Liver (tissue), 9 donors: ENCODE data around the gene KIF3B. TPM values are rescaled to one million over a fixed set of nuclear protein-coding genes. Genes with fewer than 3 reads are reported as not detected.

Experiments
- DNase-seq: peaks from one replicate; pipeline ENCODE4 v3.0.0-alpha.2; 2017; ENCODE audit warnings: low spot score
- H3K27ac ChIP-seq, 2 donors: one replicate each; pipeline ENCODE4 v1.7.0; 2013; ENCODE audit warnings: inconsistent platforms in 2 of 2, low read length in 2 of 2, control low read depth in 1 of 2, low read depth in 1 of 2, mild to moderate bottlenecking in 1 of 2
- H3K27me3 ChIP-seq, 4 donors: one replicate each; pipeline versions ENCODE4 v1.6.1 to v1.7.0; 2013; ENCODE audit warnings: low read length in 3 of 4, inconsistent platforms in 1 of 4, mild to moderate bottlenecking in 1 of 4, moderate library complexity in 1 of 4; ENCODE audit not compliant: control insufficient read depth in 4 of 4, insufficient read depth in 4 of 4
- H3K36me3 ChIP-seq, 4 donors: one replicate each; pipeline versions ENCODE4 v1.6.1 to v1.7.0; 2013; ENCODE audit warnings: low read length in 3 of 4, mild to moderate bottlenecking in 3 of 4, low read depth in 1 of 4, moderate library complexity in 1 of 4; ENCODE audit not compliant: control insufficient read depth in 4 of 4, insufficient read depth in 3 of 4
- H3K4me1 ChIP-seq, 4 donors: one replicate each; pipeline versions ENCODE4 v1.6.1 to v1.7.0; 2013; ENCODE audit warnings: low read length in 3 of 4, mild to moderate bottlenecking in 3 of 4, moderate library complexity in 1 of 4; ENCODE audit not compliant: control insufficient read depth in 4 of 4, insufficient read depth in 4 of 4
- H3K4me3 ChIP-seq, 3 donors: one replicate each; pipeline versions ENCODE4 v1.6.1 to v1.7.0; 2013; ENCODE audit warnings: low read length in 3 of 3, control low read depth in 1 of 3, low read depth in 1 of 3, mild to moderate bottlenecking in 1 of 3
- H3K9ac ChIP-seq, 2 donors: one replicate each; pipeline ENCODE4 v1.7.0; 2013; ENCODE audit warnings: low read length in 2 of 2, mild to moderate bottlenecking in 2 of 2, moderate library complexity in 2 of 2, control low read depth in 1 of 2, low read depth in 1 of 2
- H3K9me3 ChIP-seq, 4 donors: one replicate each; pipeline versions ENCODE4 v1.6.1 to v1.7.0; 2013; ENCODE audit warnings: low read length in 3 of 4; ENCODE audit not compliant: control insufficient read depth in 4 of 4
- ATF3 ChIP-seq: IDR thresholded peaks from 2 replicates; pipeline ENCODE4 v1.6.1; 2016; ENCODE audit warnings: antibody characterized with exemption
- CTCF ChIP-seq: fragments of 150-350 bp; IDR thresholded peaks from 2 replicates; pipeline ENCODE4 v1.5.1; 2017; ENCODE audit warnings: improper control_type of control experiment, low read depth, low read length; ENCODE audit not compliant: missing input control
- EGR1 ChIP-seq, 2 donors: IDR thresholded peaks; 2 replicates each; pipeline ENCODE4 v1.6.1; 2016 to 2018; ENCODE audit warnings: antibody characterized with exemption in 2 of 2, low read depth in 2 of 2
- FOXA1 ChIP-seq: IDR thresholded peaks from 2 replicates; pipeline ENCODE4 v1.6.1; 2016; ENCODE audit warnings: antibody characterized with exemption
- FOXA2 ChIP-seq: IDR thresholded peaks from 2 replicates; pipeline ENCODE4 v1.6.1; 2016; ENCODE audit warnings: antibody characterized with exemption
- GABPA ChIP-seq, 2 donors: IDR thresholded peaks in 1 of 2; conservative IDR thresholded peaks in 1 of 2; 2 replicates each; pipeline ENCODE4 v1.6.1; 2016; ENCODE audit warnings: antibody characterized with exemption in 2 of 2, mild to moderate bottlenecking in 1 of 2, moderate library complexity in 1 of 2
- HNF4A ChIP-seq, 2 donors: conservative IDR thresholded peaks; 2 replicates each; pipeline ENCODE4 v1.6.1; 2016; ENCODE audit warnings: antibody characterized with exemption in 2 of 2, mild to moderate bottlenecking in 2 of 2
- HNF4G ChIP-seq: IDR thresholded peaks from 2 replicates; pipeline ENCODE4 v1.6.1; 2016; ENCODE audit warnings: antibody characterized with exemption
- JUND ChIP-seq, 2 donors: IDR thresholded peaks; 2 replicates each; pipeline ENCODE4 v1.6.1; 2016; ENCODE audit warnings: antibody characterized with exemption in 2 of 2
- MAX ChIP-seq: IDR thresholded peaks from 2 replicates; pipeline ENCODE4 v1.6.1; 2016; ENCODE audit warnings: antibody characterized with exemption
- NR2F2 ChIP-seq: IDR thresholded peaks from 2 replicates; pipeline ENCODE4 v1.6.1; 2016; ENCODE audit warnings: antibody characterized with exemption
- RAD21 ChIP-seq, 2 donors: IDR thresholded peaks; 2 replicates each; pipeline ENCODE4 v1.6.1; 2016; ENCODE audit warnings: antibody characterized with exemption in 2 of 2, mild to moderate bottlenecking in 2 of 2
- REST ChIP-seq: IDR thresholded peaks from 2 replicates; pipeline ENCODE4 v1.6.1; 2016; ENCODE audit warnings: antibody characterized with exemption, mild to moderate bottlenecking
- RXRA ChIP-seq, 2 donors: IDR thresholded peaks; 2 replicates each; pipeline ENCODE4 v1.6.1; 2017 to 2018; ENCODE audit warnings: antibody characterized with exemption in 2 of 2, mild to moderate bottlenecking in 1 of 2
- SP1 ChIP-seq: IDR thresholded peaks from 2 replicates; pipeline ENCODE4 v1.6.1; 2018; ENCODE audit warnings: antibody characterized with exemption, mild to moderate bottlenecking
- TAF1 ChIP-seq: conservative IDR thresholded peaks from 2 replicates; pipeline ENCODE4 v1.6.1; 2016; ENCODE audit warnings: antibody characterized with exemption, mild to moderate bottlenecking
- YY1 ChIP-seq: IDR thresholded peaks from 2 replicates; pipeline ENCODE4 v1.6.1; 2016; ENCODE audit warnings: antibody characterized with exemption, mild to moderate bottlenecking
- ZBTB33 ChIP-seq: IDR thresholded peaks from 2 replicates; pipeline ENCODE4 v1.6.1; 2016; ENCODE audit warnings: antibody characterized with exemption
- WGBS: extraction: QIAGEN DNeasy Blood & Tissue Kit; methylation state at CpG from one replicate; pipeline ENCODE4 v1.1.7; 2013; 5-methylcytosine and 5-hydroxymethylcytosine counted together
- polyA plus RNA-seq, 2 donors: library from polyadenylated mRNA; stranded (reverse) in 1 of 2; unstranded in 1 of 2; fragments of 200-250 nt in 1 of 2; fragments of >200 nt in 1 of 2; fragmentation: Nextera tagmentation in 1 of 2; extraction: Ambion mirVana in 1 of 2; gene quantifications; one replicate each; pipeline versions ENCODE4 v1.2.1 to v1.2.3, GENCODE V29; 2013 to 2015
- total RNA-seq, 2 donors: library from RNA; depleted of rRNA; stranded (reverse); fragments of >200 nt; gene quantifications; one replicate each; pipeline ENCODE4 v1.2.3, GENCODE V29; 2014
- donor health status: healthy.
- donor health status: healthy.
- donor health status: healthy.
- donor health status: healthy.
- donor health status: healthy.

Gene KIF3B
- total and polyA plus RNA-seq, 4 donors, result 8.3 to 24.2 (median 12.9) TPM

GRCh38 chr20:32357869-32358631 is 80.6 kb downstream of the KIF3B start, which contains the start of gene ASXL1:
Gene ASXL1 (plus strand): TSS chr20:32358331. CDS start chr20:32358776, 445 bp downstream.
- under 1% methylated on average over 83 of the region's 83 CpGs for WGBS
- DNase-seq, result peak; percentile 94
- Histone ChIP-seq H3K9me3 (no peaks in the 10 kb centered on the region), H3K4me1 (peaks cover 5 to 29% (median 16%) of the 10 kb centered on the region in 4 donors), H3K36me3 (no peaks in the 10 kb centered on the region), H3K9ac (peak within 1 kb of the TSS; percentile 77), H3K4me3 (peak within 1 kb of the TSS; percentile 71 to 98 (median 92)), H3K27ac (peak within 1 kb of the TSS; percentile 92 to 98), H3K27me3 (no peaks in the 10 kb centered on the region)
- TF ChIP-seq HNF4G (no peak), RXRA (IDR thresholded peaks at IDR 0.05) (peak; percentile 52 to 55), CTCF (no peak), ATF3 (no peak), SP1 (peak; percentile 67), HNF4A (conservative IDR thresholded peaks at IDR 0.05) (no peak), TAF1 (peak; percentile 52), ZBTB33 (peak; percentile 100), FOXA2 (no peak), FOXA1 (no peak), MAX (peak; percentile 71), YY1 (peak; percentile 97), RAD21 (IDR thresholded peaks at IDR 0.05) (peak in 1 of 2 donors; percentile 2), REST (peak; percentile 70), NR2F2 (peak; percentile 72), GABPA (IDR thresholded peaks at IDR 0.05 in 1 of 2, conservative IDR thresholded peaks at IDR 0.05 in 1 of 2) (peak; percentile 69 to 95), JUND (IDR thresholded peaks at IDR 0.05) (no peak), EGR1 (IDR thresholded peaks at IDR 0.05; ENCODE audit: low read depth in 2 of 2) (peak; percentile 43 to 61)
